Adrenal gland (tissue), 5 donors: Measurements from ENCODE around the gene TOR1B.

Experiments used
- POLR2A ChIP-seq, 2 donors: fragments of 450-650 bp; IDR thresholded peaks; one replicate each; pipeline ENCODE4 v1.6.1; 2017; ENCODE audit warnings: antibody characterized with exemption in 2 of 2, mild to moderate bottlenecking in 2 of 2, moderate library complexity in 1 of 2
- TF ChIP-seq, protein P1 (sequence below), 6 experiments: fragments of 450-650 bp in 4 of 6; fragments of 200-600 bp in 2 of 6; sonication (generic) in 1 of 6; IDR thresholded peaks; 1 replicate in 5 of 6; 2 replicates in 1 of 6; pipeline versions ENCODE4 v1.5.1 to v1.8.0; 2016 to 2021; ENCODE audit warnings: antibody characterized with exemption in 6 of 6, mild to moderate bottlenecking in 2 of 6, moderate library complexity in 1 of 6
- donor health status: DM: no; HTN: no; CAD: no.

DNA sequence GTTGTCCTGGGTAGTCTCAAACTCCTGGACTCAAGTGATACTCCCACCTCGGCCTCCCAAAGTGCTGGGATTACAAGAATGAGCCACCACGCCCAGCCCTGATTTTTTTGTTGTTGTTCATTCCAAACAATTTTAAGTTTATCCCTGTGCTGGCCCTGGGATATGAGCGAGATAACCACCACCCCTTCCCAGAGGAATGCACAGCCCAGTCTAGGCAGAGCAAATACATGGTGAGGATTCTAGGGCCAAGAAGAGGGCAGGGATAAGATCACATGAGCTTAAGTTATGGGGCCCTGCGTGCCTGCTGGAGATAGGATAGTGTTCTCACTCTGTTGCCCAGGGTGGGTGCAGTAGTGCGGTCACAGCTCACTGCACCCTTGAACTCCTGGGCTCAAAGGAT lies 21.0 kb upstream of the TOR1B start:
- TF ChIP-seq, protein P1, sequence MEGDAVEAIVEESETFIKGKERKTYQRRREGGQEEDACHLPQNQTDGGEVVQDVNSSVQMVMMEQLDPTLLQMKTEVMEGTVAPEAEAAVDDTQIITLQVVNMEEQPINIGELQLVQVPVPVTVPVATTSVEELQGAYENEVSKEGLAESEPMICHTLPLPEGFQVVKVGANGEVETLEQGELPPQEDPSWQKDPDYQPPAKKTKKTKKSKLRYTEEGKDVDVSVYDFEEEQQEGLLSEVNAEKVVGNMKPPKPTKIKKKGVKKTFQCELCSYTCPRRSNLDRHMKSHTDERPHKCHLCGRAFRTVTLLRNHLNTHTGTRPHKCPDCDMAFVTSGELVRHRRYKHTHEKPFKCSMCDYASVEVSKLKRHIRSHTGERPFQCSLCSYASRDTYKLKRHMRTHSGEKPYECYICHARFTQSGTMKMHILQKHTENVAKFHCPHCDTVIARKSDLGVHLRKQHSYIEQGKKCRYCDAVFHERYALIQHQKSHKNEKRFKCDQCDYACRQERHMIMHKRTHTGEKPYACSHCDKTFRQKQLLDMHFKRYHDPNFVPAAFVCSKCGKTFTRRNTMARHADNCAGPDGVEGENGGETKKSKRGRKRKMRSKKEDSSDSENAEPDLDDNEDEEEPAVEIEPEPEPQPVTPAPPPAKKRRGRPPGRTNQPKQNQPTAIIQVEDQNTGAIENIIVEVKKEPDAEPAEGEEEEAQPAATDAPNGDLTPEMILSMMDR (IDR thresholded peaks at IDR 0.05): no peak
- no peak for TF ChIP-seq POLR2A (IDR thresholded peaks at IDR 0.05)
